Chondrocyte (in vitro differentiated cells): ENCODE measurements around the gene ZBTB34. TPM values are rescaled to one million over a fixed set of nuclear protein-coding genes. Genes with fewer than 3 reads are reported as not detected.

Source experiments
- DNase-seq: peaks from one replicate; pipeline ENCODE4 v3.0.0; 2021; ENCODE audit warnings: mixed read lengths, low spot score
- H3K27ac Mint-ChIP-seq: one replicate; pipeline ENCODE4 v1.8.0; 2021; ENCODE audit warnings: mild to moderate bottlenecking, moderate library complexity, mixed read lengths; ENCODE audit not compliant: unreplicated experiment
- H3K27me3 Mint-ChIP-seq: 2 replicates; pipeline ENCODE4 v1.8.0; 2021; ENCODE audit warnings: low read depth, mixed read lengths
- H3K36me3 Mint-ChIP-seq: 2 replicates; pipeline ENCODE4 v1.8.0; 2021; ENCODE audit warnings: low read depth, mixed read lengths
- H3K4me1 Mint-ChIP-seq: 2 replicates; pipeline ENCODE4 v1.8.0; 2021; ENCODE audit warnings: low read depth, mild to moderate bottlenecking, mixed read lengths
- H3K4me3 Mint-ChIP-seq: one replicate; pipeline ENCODE4 v1.8.0; 2021; ENCODE audit warnings: mild to moderate bottlenecking, moderate library complexity, mixed read lengths; ENCODE audit not compliant: unreplicated experiment
- H3K9me3 Mint-ChIP-seq: 2 replicates; pipeline ENCODE4 v1.8.0; 2021; ENCODE audit warnings: low read depth, mixed read lengths
- CTCF ChIP-seq: fragments of 200-600 bp; sonication (generic); IDR thresholded peaks from 2 replicates; pipeline ENCODE4 v1.5.0; 2021; ENCODE audit warnings: antibody characterized with exemption, mild to moderate bottlenecking, moderate library complexity
- total RNA-seq: library from RNA; stranded (reverse); gene quantifications from 3 replicates; pipeline ENCODE4 v1.2.1, GENCODE V29; 2021

ZBTB34 gene
- total RNA-seq, 1 donor from 2014 or later: 16.2 TPM

DNA sequence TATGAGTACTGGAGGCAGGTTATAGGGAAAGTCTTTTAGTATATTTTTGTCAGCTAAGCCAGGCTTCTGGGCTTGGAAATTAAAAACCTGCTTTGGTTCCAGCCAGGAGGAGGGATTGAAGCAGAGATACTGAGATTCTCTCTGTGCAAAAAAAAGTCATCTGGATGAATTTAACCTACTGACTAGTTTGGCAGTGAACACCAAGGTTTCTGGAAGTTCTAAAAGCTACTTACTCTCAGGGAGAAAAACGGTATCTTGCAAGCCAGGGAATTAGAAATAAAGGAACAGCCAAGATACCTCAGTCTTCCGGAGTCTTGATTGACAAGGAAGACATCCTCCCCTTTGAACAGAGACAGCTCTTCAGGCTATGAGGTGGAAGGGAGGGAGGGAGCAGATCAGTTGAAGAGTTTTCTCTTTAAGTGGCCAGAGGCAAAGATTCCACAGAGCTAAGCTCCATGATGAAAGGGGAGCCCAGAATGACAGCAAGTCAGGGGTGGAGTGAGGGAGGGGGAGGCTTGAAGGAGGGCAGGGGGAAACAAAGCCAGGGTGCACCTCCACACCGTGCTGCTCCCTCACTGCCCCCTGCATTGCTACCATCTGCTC, 8.3 kb upstream of the ZBTB34 start:
- TF ChIP-seq CTCF: no peak
- Mint-ChIP-seq H3K9me3 (no peaks in the 10 kb centered on the region), H3K4me3 (no peak overlapping the region)

DNA sequence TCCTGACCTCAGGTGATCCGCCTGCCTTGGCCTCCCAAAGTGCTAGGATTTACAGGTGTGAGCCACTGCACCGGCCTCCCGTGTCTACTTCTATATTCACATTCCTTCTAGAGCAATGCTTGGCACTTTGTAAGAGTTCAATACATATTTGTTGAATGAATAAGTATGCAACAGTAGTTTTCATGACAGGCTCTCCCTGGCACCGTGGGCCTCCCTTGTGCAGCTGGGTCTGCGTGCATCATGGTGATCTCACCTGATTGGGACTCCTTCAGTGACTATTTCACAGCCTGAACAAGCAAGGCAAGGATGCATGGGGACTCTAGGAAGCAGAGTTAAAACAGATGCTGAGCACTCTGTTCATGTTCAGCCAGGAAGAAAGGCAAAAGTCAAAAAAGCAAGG, 6.8 kb upstream of the ZBTB34 start:
- DNase-seq: no peak
- peak overlapping the region; percentile 49 for H3K27ac Mint-ChIP-seq

More for the DNA sequence above, 8.3 kb upstream of the ZBTB34 start:
- DNase-seq: no peak
- Mint-ChIP-seq H3K27me3 (peaks cover 9% of the 10 kb centered on the region), H3K4me1 (peaks cover 12% of the 10 kb centered on the region), H3K27ac (no peak overlapping the region), H3K36me3 (no peaks in the 10 kb centered on the region)

GRCh38 chr9:126854734-126855133, 5.7 kb upstream of the ZBTB34 start:
- DNase-seq: no peak
- H3K4me1 Mint-ChIP-seq: peaks cover 13% of the 10 kb centered on the region
- no peak overlapping the region for H3K4me3 Mint-ChIP-seq
- H3K27ac Mint-ChIP-seq: no peak overlapping the region
- no peak for TF ChIP-seq CTCF
- no peaks in the 10 kb centered on the region for H3K36me3 Mint-ChIP-seq
- H3K9me3 Mint-ChIP-seq: no peaks in the 10 kb centered on the region
- H3K27me3 Mint-ChIP-seq: peaks cover 9% of the 10 kb centered on the region

More for the DNA sequence above, 6.8 kb upstream of the ZBTB34 start:
- Mint-ChIP-seq H3K36me3 (no peaks in the 10 kb centered on the region), H3K9me3 (no peaks in the 10 kb centered on the region), H3K27me3 (peaks cover 9% of the 10 kb centered on the region), H3K4me1 (peaks cover 12% of the 10 kb centered on the region), H3K4me3 (no peak overlapping the region)
- TF ChIP-seq CTCF: no peak

DNA sequence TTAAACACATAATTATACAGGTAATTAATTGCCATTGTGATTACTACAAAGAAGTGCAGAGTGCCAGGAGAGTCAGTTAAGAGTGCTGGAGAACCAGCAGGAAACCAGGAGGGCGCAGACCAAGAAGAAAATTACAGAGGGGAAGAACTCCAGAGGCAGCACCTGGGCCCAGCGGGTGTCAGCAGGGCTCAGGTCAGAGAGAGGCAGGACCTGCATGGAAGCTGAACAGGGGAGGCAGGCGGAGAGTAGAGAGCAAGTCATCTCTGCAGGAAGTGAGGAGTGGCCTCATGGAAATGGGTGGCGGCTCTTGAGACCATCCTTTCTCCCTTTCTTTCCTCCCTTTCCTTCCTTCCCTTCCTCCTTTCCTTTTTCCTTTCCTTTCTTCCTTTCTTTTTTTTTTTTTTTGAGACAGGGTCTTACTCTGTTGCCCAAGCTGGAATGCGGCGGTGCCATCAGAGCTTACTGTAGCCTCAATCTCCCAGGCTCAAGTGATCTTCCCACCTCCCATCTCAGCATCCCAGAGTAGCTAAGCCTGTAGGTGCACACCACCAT, 4.0 kb upstream of the ZBTB34 start:
- H3K4me3 Mint-ChIP-seq: no peak overlapping the region
- peaks cover 6% of the 10 kb centered on the region for H3K27me3 Mint-ChIP-seq
- DNase-seq: no peak
- no peak for TF ChIP-seq CTCF
- no peaks in the 10 kb centered on the region for H3K36me3 Mint-ChIP-seq
- H3K9me3 Mint-ChIP-seq: no peaks in the 10 kb centered on the region
- H3K4me1 Mint-ChIP-seq: peaks cover 18% of the 10 kb centered on the region
- no peak overlapping the region for H3K27ac Mint-ChIP-seq

DNA sequence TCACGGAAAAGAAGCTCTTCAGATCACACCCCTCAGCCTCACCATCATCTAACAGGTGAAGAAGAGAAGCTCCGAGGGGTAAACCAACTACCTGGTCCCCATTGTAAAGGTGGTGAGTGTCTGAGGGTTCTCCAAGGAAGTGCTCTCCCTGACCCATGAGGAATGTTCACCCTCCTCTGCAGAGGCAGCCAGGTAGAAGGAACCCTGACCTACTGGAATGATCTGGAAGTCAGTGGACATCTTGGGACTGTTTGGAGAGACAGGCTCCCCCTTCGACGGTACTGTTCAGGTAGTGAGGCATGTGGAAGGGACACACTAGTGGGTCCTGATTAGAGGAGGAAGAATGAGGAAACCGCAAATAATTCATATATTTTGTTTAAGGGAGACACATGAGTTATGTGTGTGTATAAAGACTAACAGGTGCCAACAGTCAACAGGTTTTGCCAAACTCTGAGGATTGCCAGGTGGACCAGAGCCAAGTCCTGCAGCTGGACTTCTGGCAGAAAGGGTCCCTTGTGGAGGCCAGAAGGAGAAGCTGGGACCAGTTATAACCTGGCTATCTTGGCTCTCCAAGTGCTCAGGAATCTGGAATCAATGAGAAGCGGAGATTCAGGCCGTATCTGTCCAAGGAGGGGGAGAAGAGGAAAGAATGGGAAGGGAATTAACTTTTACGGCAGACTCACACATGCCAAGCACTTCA, 3.0 kb upstream of the ZBTB34 start:
- no peak for TF ChIP-seq CTCF
- Mint-ChIP-seq H3K9me3 (no peaks in the 10 kb centered on the region), H3K27ac (no peak overlapping the region), H3K36me3 (no peaks in the 10 kb centered on the region), H3K4me3 (no peak overlapping the region), H3K4me1 (peaks cover 28% of the 10 kb centered on the region), H3K27me3 (peaks cover 5% of the 10 kb centered on the region)
- no peak for DNase-seq
